ENCODE measurements around the gene MAG. TPM values are rescaled to one million over a fixed set of nuclear protein-coding genes. Genes with fewer than 3 reads are reported as not detected.

Gene MAG
- polyA plus RNA-seq, 3 donors, result 0.16 TPM; not detected in 2

DNA sequence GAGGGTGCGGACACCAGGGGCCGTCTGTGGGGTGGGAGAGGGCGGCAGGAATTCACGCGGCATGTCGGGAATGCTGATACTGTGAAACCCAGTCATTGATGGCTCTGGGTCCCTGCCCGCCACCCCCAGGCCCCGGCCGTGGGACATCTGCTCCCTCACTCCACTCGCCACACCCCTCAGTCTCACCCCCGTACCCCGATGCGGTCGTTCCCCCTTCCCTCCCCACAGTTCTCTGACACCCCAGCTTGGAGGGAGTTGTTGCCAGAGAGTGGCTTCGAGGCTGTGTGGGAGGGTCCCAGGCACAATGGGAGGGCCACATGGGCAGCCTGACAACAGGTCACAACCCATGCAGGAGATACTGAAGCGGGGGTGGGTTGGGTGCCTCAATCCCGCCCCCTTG is 1.8 kb downstream of the MAG start:
- H3K27ac ChIP-seq (ENCODE audit: low read depth, low read length), result no peak overlapping the region
- 40 to 58% (median 52%) methylated on average over 17 of the region's 17 CpGs for WGBS, 3 donors

DNA sequence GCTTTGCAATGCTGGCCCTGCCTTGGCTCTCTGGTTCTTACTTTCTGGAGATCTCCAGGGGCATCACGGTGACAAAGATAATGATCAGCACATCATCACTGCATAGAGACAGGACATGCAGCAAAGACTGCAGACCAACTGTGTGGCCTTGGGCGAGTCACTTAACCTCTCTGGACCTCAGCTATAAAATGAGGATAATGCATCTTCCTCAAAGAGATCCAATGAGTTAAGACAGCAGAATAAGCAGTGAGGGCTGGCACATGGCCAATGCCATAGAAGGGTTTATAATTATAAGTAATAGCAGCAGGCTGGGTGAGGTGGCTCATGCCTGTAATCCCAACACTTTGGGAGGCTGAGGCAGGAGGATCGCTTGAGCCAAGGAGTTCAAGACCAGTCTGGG is 2.4 kb downstream of the MAG start:
- WGBS, 3 donors, result 65 to 72% (median 66%) methylated on average over 3 of the region's 3 CpGs
- no peak overlapping the region for H3K27ac ChIP-seq (ENCODE audit: low read depth, low read length)

DNA sequence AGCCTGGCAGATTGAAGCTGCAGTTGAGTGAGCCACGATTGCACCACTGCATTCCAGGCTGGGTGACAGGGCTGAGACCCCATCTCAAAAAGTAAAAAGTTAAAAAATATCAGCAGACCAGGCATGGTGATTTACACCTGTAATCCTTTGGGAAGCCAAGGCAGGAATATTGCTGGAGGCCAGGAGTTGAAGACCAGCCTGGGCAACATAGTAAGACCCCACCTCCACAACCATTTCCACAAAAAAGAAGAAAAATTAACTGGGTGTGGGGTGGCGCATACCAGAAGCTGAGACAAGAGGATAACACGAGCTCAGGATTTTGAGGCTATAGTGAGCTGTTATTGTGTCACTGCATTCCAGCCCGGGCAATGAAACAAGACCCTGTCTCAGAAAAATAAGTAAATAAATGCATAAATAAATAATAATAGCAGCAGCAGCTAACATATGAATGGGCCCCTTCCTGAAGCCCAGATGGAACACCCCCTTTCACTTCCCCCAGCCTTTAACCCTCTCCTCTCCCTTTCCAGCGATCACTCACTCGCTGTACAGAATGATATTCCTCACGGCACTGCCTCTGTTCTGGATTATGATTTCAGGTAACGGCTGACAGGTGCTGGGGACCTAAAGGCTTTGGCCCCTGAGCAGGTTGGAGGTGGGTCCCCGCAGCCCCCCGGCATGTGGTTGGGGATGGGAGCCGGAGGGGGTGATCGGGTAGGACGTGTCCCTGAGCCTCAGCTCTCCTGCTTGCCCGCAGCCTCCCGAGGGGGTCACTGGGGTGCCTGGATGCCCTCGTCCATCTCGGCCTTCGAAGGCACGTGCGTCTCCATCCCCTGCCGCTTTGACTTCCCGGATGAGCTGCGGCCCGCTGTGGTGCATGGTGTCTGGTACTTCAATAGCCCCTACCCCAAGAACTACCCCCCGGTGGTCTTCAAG is 3.2 kb downstream of the MAG start:
- no peak overlapping the region for H3K27ac ChIP-seq (ENCODE audit: low read depth, low read length)
- WGBS, 3 donors, result 45 to 63% (median 47%) methylated on average over 24 to 25 of the region's 25 CpGs

DNA sequence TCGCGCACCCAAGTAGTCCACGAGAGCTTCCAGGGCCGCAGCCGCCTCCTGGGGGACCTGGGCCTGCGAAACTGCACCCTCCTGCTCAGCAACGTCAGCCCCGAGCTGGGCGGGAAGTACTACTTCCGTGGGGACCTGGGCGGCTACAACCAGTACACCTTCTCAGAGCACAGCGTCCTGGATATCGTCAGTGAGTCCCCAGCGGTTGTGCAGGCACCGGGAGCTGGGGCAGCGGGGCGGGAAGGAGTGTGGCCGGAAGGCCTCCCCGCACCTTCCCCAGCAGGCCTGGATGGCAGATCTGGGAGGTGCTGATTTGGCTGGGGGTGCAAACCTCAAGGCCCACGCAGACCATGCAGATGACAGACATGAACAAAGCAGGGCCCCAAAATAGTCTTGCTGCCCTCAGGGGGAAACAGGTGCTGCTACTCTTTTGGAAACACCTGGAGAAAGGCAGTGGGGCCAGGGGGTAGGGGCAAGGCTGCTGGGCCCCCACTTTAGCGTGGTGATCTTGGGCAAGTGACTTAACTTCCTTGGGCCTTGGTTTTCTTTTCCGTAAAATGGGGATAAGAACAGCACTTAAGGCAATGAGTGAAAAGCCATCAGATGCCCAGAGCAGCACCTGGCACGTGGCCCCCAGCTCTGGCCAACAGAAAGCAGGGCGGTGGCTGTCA is 4.0 kb downstream of the MAG start:
- no peak overlapping the region for H3K27ac ChIP-seq (ENCODE audit: low read depth, low read length)
- 40 to 67% (median 43%) methylated on average over 24 of the region's 24 CpGs for WGBS, 3 donors

DNA sequence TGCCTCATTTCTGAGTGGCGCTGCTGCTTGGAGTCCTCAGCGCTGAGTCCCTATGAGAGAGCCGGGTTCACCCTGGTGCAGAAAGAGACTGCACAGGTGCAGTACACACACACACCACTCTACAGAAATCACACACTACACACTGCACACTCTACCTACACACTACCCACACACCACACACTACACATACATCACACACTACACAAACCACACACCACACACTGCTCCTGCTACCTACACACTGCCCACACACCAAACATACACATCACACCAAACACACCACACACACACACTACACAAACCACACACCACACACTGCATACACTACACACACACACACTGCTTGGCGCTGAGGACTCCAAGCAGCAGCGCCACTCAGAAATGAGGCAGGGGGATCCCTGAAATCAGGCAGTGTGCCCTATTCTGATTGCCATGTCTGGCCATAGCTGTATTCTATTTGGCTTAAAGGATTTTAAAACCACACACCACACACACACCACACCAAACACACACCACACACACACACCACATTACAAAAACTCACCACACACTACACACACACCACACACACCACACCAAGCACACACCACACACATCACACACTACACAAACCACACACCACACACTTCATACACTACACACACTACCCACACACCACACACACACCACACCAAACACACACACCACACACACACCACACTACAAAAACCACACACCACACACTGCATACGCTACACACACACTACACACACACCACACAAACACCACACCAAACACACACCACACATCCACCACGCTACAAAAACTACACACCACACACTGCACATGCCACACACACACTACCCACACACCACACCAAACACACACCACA is 4.9 kb downstream of the MAG start:
- no peak overlapping the region for H3K27ac ChIP-seq (ENCODE audit: low read depth, low read length)
- WGBS, 3 donors, result 86 to 93% (median 91%) methylated on average over 7 of the region's 7 CpGs

DNA sequence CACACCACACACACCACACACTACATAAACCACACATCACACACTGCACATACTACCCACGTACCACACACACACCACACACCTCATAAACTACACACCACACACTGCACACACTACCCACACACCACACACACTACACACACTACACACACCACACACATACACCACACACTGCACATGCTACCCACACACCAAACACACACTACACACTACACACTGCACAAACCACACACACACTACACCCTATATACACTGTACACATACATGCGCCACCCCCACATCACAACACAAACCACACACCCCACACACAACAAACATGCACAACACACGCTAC is 5.5 kb downstream of the MAG start:
- no peak overlapping the region for H3K27ac ChIP-seq (ENCODE audit: low read depth, low read length)
- 94% methylated on average over 3 of the region's 3 CpGs for WGBS, 3 donors

DNA sequence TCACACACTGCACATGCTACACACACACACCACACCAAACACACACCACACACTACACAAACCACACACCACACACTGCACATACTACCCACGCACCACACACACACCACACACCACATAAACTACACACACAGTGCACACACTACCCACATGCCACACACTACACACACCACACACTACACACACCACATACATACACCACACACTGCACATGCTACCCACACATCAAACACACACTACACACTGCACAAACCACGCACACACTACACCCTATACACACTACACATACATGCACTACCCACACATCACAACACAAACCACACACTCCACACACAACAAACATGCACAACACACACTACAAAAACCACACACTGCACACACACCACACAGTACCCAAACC is 6.0 kb downstream of the MAG start:
- WGBS, 3 donors, result 93 to 99% (median 98%) methylated on average over 2 of the region's 2 CpGs
- H3K27ac ChIP-seq (ENCODE audit: low read depth, low read length), result no peak overlapping the region

DNA sequence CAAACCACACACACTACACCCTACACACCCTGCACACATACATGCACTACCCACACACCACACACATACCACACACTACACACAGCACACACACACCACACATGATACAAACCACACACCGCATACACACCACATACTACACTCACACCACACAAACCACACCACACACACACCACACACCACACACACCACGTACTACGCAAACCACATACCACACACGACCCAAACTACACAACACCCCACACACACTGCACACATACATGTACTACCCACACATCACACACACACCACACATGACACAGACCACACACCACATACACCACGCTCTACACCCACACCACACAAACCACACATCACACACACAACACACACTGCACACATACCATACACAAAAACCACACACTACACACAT is 6.6 kb downstream of the MAG start:
- WGBS, 3 donors, result 92 to 93% (median 92%) methylated on average over 5 of the region's 5 CpGs
- no peak overlapping the region for H3K27ac ChIP-seq (ENCODE audit: low read depth, low read length)

DNA sequence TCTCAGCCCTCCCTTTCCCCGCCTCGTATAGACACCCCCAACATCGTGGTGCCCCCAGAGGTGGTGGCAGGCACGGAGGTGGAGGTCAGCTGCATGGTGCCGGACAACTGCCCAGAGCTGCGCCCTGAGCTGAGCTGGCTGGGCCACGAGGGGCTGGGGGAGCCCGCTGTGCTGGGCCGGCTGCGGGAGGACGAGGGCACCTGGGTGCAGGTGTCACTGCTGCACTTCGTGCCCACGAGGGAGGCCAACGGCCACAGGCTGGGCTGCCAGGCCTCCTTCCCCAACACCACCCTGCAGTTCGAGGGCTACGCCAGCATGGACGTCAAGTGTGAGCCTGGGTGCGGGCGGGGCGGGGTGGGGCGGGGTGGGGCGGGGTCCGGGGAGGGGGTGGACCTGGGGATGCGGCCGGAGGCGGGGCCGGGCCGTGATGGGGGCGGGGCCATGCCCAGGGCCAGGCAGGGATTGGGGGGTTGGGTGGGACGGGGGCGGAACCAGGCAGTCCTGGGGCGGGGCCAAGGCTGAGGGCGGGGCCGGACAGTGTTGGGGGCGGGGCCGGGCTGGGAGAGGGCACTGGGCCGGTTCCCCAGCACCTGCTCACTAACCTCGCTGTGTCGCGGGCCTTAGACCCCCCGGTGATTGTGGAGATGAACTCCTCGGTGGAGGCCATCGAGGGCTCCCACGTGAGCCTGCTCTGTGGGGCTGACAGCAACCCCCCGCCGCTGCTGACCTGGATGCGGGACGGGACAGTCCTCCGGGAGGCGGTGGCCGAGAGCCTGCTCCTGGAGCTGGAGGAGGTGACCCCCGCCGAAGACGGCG is 7.8 kb downstream of the MAG start:
- H3K27ac ChIP-seq (ENCODE audit: low read depth, low read length), result no peak overlapping the region
- WGBS, 3 donors, result 42 to 56% (median 56%) methylated on average over 45 to 54 of the region's 55 CpGs

DNA sequence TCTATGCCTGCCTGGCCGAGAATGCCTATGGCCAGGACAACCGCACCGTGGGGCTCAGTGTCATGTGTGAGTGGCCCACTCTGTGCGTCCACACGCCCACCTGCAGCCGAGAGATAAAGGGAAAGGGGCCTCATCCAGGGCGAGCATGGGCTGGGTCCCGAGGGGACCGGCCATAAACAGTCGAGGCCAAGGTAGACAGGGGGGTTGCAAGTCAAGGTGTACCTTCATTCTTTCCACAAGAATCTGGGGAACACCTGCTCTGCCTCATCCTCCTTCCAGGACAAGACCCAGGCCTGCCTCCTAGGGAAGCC is 8.3 kb downstream of the MAG start:
- H3K27ac ChIP-seq (ENCODE audit: low read depth, low read length), result no peak overlapping the region
- WGBS, 3 donors, result 83 to 88% (median 86%) methylated on average over 10 of the region's 10 CpGs

DNA sequence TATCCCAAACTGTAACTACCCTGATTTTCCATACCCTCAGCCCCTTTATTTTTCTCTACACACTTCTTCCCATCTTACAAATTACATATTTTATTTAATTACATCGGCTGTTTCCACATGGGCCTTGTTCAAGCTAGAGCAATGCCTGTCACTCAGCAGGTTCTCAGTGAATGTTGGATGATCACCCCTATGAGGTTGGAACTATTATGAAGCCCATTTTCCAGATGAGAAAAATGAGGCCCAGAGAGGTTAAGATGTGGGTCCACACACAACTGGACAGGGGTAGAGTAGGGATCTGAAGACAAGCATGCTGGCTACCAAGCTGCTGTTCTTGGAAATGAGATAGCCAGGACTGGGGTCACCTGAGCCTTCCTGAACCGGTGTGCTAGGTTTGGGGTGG is 10.0 kb downstream of the MAG start:
- H3K27ac ChIP-seq (ENCODE audit: low read depth, low read length), result no peak overlapping the region
- 93 to 99% (median 94%) methylated on average over 2 of the region's 2 CpGs for WGBS, 3 donors

DNA sequence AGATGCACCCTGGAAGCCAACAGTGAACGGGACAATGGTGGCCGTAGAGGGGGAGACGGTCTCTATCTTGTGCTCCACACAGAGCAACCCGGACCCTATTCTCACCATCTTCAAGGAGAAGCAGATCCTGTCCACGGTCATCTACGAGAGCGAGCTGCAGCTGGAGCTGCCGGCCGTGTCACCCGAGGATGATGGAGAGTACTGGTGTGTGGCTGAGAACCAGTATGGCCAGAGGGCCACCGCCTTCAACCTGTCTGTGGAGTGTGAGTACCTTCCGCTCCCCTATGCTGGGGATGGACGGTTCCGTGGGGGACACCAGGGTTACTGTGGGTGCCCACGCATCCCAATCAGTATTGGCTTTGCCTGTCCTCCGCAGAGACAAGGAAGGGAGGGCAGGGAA is 10.5 kb downstream of the MAG start:
- no peak overlapping the region for H3K27ac ChIP-seq (ENCODE audit: low read depth, low read length)
- 84 to 89% (median 86%) methylated on average over 16 of the region's 16 CpGs for WGBS, 3 donors

DNA sequence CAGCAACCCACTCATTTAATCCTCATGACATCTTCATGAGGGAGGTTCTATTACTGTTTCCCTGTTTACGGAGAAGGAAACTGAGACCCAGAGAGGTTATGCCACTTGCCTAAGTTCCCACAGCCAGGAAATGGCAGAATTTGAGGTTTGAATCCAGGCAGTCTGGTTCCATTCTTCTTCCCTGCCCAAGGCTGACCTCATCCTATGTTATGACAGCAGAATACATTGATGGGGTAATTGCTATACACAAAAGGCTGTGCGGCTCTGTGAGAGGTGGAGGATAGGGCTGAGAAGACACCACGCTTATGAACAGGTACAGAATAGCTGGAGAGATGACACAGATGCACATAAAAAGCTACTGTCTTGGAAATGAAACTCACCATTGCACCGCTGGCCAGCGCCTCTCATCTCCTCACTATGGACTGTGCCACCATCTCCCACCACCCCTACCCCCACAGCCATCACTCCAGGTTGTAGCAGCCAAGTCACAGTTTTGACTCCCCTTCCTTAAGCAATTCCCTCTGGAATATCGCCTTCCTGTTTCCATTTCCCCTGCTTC is 11.5 kb downstream of the MAG start:
- no peak overlapping the region for H3K27ac ChIP-seq (ENCODE audit: low read depth, low read length)
- WGBS, 3 donors, result 76 to 89% (median 77%) methylated on average over 6 of the region's 6 CpGs

DNA sequence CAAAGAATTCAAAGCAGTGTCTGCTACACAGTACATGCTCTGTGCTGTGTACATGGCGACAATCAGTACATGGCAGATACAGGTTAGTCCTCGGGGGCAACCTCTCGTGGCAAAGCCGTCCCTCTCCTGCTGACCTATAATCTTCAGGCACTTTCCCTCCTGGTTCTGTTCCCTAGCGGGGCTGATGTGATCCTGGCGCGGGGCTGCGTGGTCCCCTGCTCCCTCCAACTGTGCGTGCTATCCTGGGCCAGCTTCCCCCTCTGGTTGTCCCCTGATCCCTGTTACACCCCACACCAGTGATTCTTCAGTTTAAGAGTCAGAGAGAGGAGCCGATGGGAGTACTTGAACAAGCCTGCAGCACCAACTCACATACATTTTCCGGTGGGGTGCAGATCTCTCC is 12.1 kb downstream of the MAG start:
- H3K27ac ChIP-seq (ENCODE audit: low read depth, low read length), result no peak overlapping the region
- 77 to 88% (median 85%) methylated on average over 11 of the region's 11 CpGs for WGBS, 3 donors

DNA sequence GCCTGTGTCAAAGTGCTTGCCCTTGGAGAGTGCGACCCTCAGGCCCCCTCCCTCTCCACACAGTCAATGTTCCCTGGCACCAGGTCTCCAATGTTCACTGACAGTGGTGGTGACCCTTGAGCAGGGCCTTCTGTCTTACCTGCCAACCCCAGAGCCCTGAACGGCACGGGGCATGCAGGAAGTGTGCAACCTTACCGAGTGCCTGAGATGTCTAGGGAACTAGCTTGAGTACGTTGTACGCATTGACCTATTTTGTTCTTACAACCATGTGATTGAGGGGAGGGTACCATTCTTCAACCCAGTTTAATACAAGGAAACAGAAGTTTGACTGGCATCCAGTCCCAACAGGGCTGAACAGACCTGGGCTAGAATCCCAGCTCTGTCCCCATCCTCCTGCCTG is 13.2 kb downstream of the MAG start:
- WGBS, 3 donors, result 58 to 92% (median 68%) methylated on average over 6 of the region's 6 CpGs
- no peak overlapping the region for H3K27ac ChIP-seq (ENCODE audit: low read depth, low read length)

DNA sequence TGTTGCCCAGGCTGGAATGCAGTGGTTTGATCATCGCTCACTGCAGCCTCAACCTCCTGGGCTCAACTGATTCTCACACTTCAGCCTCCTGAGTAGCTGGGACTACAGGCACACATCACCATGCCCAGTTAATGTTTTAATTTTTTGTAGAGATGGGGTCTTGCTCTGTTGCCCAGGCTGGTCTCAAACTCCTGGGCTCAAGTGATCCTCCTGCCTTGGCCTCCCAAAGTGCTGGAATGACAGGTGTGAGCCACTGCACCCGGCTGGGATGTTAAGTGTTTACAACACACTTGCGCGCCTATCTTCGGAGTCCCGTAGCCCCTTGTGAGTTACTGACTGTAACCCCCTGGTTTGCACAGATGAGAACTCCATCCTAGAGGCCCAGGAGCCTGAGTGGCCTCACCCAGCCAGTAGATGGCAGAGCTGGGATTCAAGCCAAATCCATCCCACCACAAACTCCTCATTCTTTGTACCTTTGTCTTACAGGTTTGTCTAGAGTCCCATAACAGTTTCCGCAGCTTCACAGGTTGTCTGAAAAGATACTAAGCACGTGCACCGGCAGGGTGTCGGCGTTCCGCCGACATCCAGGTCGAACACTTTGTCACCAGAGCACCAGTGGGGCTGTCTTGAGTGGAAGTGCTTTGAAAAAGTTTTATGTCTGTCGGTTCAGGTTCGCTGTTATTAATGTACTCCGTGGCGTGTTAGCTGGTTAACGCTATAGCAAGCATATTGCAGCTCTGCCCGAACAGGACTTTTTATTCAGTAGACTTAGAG is 14.7 kb downstream of the MAG start:
- no peak overlapping the region for H3K27ac ChIP-seq (ENCODE audit: low read depth, low read length)
- 88 to 96% (median 94%) methylated on average over 20 of the region's 20 CpGs for WGBS, 3 donors

DNA sequence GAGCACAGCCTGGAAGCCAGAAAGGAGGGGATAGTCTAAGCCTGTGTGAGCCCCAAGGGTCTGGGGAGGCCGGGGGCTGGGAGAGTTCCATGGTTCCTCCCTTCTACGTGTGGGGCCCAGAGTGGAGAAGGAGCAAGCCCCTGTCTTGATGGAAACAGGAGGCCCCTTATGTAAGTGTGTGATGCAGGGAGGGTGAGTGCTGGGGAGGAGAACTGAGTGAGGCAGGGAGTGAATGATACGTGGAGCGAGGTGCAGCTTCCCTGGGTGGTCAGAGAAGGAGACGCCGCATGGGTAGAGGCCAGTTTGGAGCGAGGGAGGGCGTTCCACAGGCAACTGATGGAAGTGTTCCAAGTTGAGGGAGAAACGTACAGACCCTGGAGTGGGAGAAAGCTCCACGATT is 16.0 kb downstream of the MAG start:
- H3K27ac ChIP-seq (ENCODE audit: low read depth, low read length), result no peak overlapping the region
- 64 to 71% (median 64%) methylated on average over 10 of the region's 10 CpGs for WGBS, 3 donors
